Astrocyte (in vitro differentiated cells and primary cell): ENCODE measurements around the gene OSBPL5. TPM values are rescaled to one million over a fixed set of nuclear protein-coding genes. Genes with fewer than 3 reads are reported as not detected.

Experiments
- DNase-seq: peaks from one replicate; pipeline ENCODE4 v3.0.0-alpha.2; 2010; ENCODE audit warnings: low read depth
- FAIRE-seq: peaks from 2 replicates; lab custom pipeline; 2011; peaks lifted over from hg19 to GRCh38; lab: Jason Lieb, UNC
- H2AFZ ChIP-seq: 2 replicates; pipeline ENCODE4 v1.6.0; 2012; ENCODE audit warnings: low read depth, low read length, inconsistent platforms
- H3K27ac ChIP-seq: 2 replicates; pipeline ENCODE4 v1.5.1; 2011; ENCODE audit warnings: low read depth, low read length, inconsistent platforms
- H3K27me3 ChIP-seq: 2 replicates; pipeline ENCODE4 v1.6.0; 2011; ENCODE audit warnings: low read length, inconsistent platforms; ENCODE audit not compliant: insufficient read depth
- H3K36me3 ChIP-seq: 2 replicates; pipeline ENCODE4 v1.5.1; 2011; ENCODE audit warnings: low read length, inconsistent platforms; ENCODE audit not compliant: insufficient read depth
- H3K4me1 ChIP-seq: 2 replicates; pipeline ENCODE4 v1.5.1; 2011; ENCODE audit warnings: low read length, inconsistent platforms; ENCODE audit not compliant: insufficient read depth
- H3K4me2 ChIP-seq: 2 replicates; pipeline ENCODE4 v1.6.0; 2012; ENCODE audit warnings: low read length, inconsistent platforms
- H3K4me3 ChIP-seq: 2 replicates; pipeline ENCODE4 v1.5.1; 2011; ENCODE audit warnings: low read depth, mild to moderate bottlenecking, low read length, inconsistent platforms; ENCODE audit not compliant: insufficient read depth
- H3K79me2 ChIP-seq: 2 replicates; pipeline ENCODE4 v1.6.0; 2012; ENCODE audit warnings: mild to moderate bottlenecking, low read length, inconsistent platforms; ENCODE audit not compliant: insufficient read depth
- H3K9ac ChIP-seq: 2 replicates; pipeline ENCODE4 v1.6.0; 2012; ENCODE audit warnings: mild to moderate bottlenecking, low read length, inconsistent platforms
- H3K9me3 ChIP-seq: 2 replicates; pipeline ENCODE4 v1.5.1; 2012; ENCODE audit warnings: low read depth, mild to moderate bottlenecking, low read length, inconsistent platforms; ENCODE audit not compliant: insufficient read depth
- H4K20me1 ChIP-seq: 2 replicates; pipeline ENCODE4 v1.6.0; 2012; ENCODE audit warnings: low read length, inconsistent platforms; ENCODE audit not compliant: insufficient read depth
- H3K27ac Mint-ChIP-seq: one replicate; pipeline ENCODE4 v1.8.0; 2021; ENCODE audit warnings: mild to moderate bottlenecking, mixed read lengths; ENCODE audit not compliant: unreplicated experiment
- H3K27me3 Mint-ChIP-seq: one replicate; pipeline ENCODE4 v1.8.0; 2021; ENCODE audit warnings: low read depth, mixed read lengths; ENCODE audit not compliant: unreplicated experiment
- H3K36me3 Mint-ChIP-seq: one replicate; pipeline ENCODE4 v1.8.0; 2021; ENCODE audit warnings: low read depth, mixed read lengths; ENCODE audit not compliant: unreplicated experiment
- H3K4me1 Mint-ChIP-seq: one replicate; pipeline ENCODE4 v1.8.0; 2021; ENCODE audit warnings: low read depth, mixed read lengths; ENCODE audit not compliant: unreplicated experiment
- H3K4me3 Mint-ChIP-seq: one replicate; pipeline ENCODE4 v1.8.0; 2021; ENCODE audit warnings: mild to moderate bottlenecking, moderate library complexity, mixed read lengths; ENCODE audit not compliant: unreplicated experiment
- H3K9me3 Mint-ChIP-seq: one replicate; pipeline ENCODE4 v1.8.0; 2021; ENCODE audit warnings: mild to moderate bottlenecking, mixed read lengths; ENCODE audit not compliant: unreplicated experiment
- EZH2 ChIP-seq: IDR thresholded peaks from 2 replicates; pipeline ENCODE4 v1.6.1; 2012; ENCODE audit warnings: mild to moderate bottlenecking, low read length, inconsistent platforms; ENCODE audit not compliant: insufficient read depth
- total RNA-seq: library from RNA; stranded (reverse); gene quantifications from 2 replicates; pipeline ENCODE4 v1.2.1, GENCODE V29; 2021
- TF ChIP-seq, protein P1 (sequence below): IDR thresholded peaks from 2 replicates; pipeline ENCODE4 v1.5.1; 2011; ENCODE audit warnings: low read depth, mild to moderate bottlenecking, inconsistent platforms, low read length, moderate library complexity; ENCODE audit not compliant: insufficient read depth

Gene OSBPL5
- total RNA-seq, 1 donor from 2014 or later: 29.0 TPM

DNA sequence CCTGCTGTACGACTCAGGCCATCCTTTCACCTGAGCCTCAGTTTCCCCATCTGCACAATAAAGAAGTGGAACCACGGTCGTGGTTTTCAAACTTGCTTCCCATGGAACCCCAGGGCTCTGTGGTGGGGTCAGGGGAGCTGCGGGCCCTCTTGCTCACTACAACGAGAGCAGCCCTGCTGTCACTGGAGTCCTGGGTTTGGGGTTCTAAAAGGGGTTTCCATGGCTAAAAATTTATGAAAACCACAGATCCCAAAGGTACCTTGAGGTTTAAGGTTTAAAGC, 62.5 kb downstream of the OSBPL5 start:
- H3K4me1 Mint-ChIP-seq: no peaks in the 10 kb centered on the region
- peaks cover 6% of the 10 kb centered on the region for H3K36me3 ChIP-seq
- no peak overlapping the region for H3K27ac ChIP-seq
- peaks cover 17% of the 10 kb centered on the region for H3K36me3 Mint-ChIP-seq
- DNase-seq (no peak), FAIRE-seq (no peak)
- no peaks in the 10 kb centered on the region for H3K27me3 ChIP-seq
- H3K27ac Mint-ChIP-seq: no peak overlapping the region
- no peak overlapping the region for H3K4me2 ChIP-seq
- no peaks in the 10 kb centered on the region for H3K79me2 ChIP-seq
- H3K9ac ChIP-seq: no peak overlapping the region
- peaks cover 2% of the 10 kb centered on the region for H3K9me3 Mint-ChIP-seq
- no peak overlapping the region for H3K4me3 ChIP-seq
- no peak overlapping the region for H2AFZ ChIP-seq
- H3K4me1 ChIP-seq: no peaks in the 10 kb centered on the region
- H4K20me1 ChIP-seq: no peaks in the 10 kb centered on the region
- H3K27me3 Mint-ChIP-seq: peaks cover 3% of the 10 kb centered on the region
- no peaks in the 10 kb centered on the region for H3K9me3 ChIP-seq
- H3K4me3 Mint-ChIP-seq: no peak overlapping the region
- no peak for TF ChIP-seq EZH2
- TF ChIP-seq, protein P1, sequence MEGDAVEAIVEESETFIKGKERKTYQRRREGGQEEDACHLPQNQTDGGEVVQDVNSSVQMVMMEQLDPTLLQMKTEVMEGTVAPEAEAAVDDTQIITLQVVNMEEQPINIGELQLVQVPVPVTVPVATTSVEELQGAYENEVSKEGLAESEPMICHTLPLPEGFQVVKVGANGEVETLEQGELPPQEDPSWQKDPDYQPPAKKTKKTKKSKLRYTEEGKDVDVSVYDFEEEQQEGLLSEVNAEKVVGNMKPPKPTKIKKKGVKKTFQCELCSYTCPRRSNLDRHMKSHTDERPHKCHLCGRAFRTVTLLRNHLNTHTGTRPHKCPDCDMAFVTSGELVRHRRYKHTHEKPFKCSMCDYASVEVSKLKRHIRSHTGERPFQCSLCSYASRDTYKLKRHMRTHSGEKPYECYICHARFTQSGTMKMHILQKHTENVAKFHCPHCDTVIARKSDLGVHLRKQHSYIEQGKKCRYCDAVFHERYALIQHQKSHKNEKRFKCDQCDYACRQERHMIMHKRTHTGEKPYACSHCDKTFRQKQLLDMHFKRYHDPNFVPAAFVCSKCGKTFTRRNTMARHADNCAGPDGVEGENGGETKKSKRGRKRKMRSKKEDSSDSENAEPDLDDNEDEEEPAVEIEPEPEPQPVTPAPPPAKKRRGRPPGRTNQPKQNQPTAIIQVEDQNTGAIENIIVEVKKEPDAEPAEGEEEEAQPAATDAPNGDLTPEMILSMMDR: no peak

DNA sequence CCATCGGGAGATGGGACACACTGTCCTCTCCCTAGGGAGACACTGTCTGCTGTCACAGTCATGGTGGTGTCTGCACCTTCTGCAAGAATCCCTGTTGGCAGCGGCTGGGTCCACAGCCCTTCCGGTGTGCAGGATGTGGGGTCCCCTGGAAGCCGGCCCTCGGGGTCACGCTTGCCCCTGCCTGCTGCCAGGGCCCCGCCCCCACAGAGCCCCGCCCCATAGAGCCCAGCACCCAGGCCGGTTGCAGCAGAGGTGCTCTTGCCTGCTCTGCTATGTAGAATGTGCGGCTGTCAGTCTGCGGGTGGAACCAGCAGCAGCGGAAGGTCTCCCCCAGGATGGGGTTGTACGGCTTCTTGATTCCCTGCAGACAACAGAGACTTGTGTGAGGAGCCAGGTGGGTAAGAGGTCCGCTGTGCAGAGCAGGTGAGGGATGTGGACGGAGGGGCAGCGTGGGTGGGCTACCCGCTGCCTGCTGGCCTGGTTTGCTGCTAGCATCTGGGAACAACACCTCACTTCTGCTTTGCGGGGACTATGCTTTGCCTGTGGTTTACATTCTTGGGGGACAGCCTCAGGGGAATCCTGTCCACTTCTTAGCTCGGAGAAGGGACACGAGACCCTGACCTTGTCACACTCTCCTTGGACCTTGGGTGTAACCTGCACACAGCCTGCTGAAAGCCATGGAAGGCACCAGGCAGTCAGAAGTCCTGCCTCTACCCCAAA, 63.0 kb downstream of the OSBPL5 start:
- DNase-seq: no peak
- no peaks in the 10 kb centered on the region for H4K20me1 ChIP-seq
- H3K9me3 Mint-ChIP-seq: peaks cover 2% of the 10 kb centered on the region
- no peak for FAIRE-seq
- H3K4me2 ChIP-seq: no peak overlapping the region
- H3K36me3 Mint-ChIP-seq: peaks cover 18% of the 10 kb centered on the region
- no peak overlapping the region for H3K4me3 Mint-ChIP-seq
- no peak overlapping the region for H3K4me3 ChIP-seq
- no peak overlapping the region for H2AFZ ChIP-seq
- peaks cover 3% of the 10 kb centered on the region for H3K27me3 Mint-ChIP-seq
- no peaks in the 10 kb centered on the region for H3K79me2 ChIP-seq
- H3K27me3 ChIP-seq: no peaks in the 10 kb centered on the region
- H3K27ac ChIP-seq: no peak overlapping the region
- no peak overlapping the region for H3K27ac Mint-ChIP-seq
- H3K36me3 ChIP-seq: peaks cover 6% of the 10 kb centered on the region
- no peak for TF ChIP-seq EZH2
- TF ChIP-seq, protein P1: no peak
- no peaks in the 10 kb centered on the region for H3K9me3 ChIP-seq
- no peak overlapping the region for H3K9ac ChIP-seq
- H3K4me1 Mint-ChIP-seq: no peaks in the 10 kb centered on the region
- H3K4me1 ChIP-seq: no peaks in the 10 kb centered on the region

DNA sequence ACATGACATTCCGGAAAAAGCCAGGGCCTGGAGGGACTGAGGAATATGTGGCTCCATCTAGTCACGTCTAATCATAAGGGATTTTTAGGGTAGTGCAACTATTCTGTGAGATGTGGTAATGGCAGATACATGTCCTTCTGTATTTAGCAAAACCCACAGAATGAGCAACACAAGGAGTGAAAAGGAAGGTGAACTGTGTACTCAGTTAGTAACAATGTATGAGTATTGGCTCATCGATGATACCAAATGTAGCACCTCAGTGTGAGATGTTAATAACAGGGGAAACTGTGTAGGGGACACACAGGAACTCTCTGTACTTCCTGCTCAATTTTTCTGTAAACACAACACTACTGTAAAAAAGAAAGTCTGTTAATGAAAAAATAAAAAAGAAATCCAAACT, 65.9 kb downstream of the OSBPL5 start:
- Histone ChIP-seq H3K27ac (no peak overlapping the region), H3K4me2 (no peak overlapping the region), H3K9ac (no peak overlapping the region), H3K4me3 (no peak overlapping the region), H3K36me3 (peaks cover 6% of the 10 kb centered on the region), H3K27me3 (no peaks in the 10 kb centered on the region), H3K4me1 (peaks cover 18% of the 10 kb centered on the region), H4K20me1 (no peaks in the 10 kb centered on the region), H2AFZ (no peak overlapping the region), H3K9me3 (no peaks in the 10 kb centered on the region), H3K79me2 (no peaks in the 10 kb centered on the region)
- H3K27ac Mint-ChIP-seq: no peak overlapping the region
- no peak for DNase-seq
- no peak for TF ChIP-seq EZH2
- TF ChIP-seq, protein P1: no peak
- H3K36me3 Mint-ChIP-seq: peaks cover 18% of the 10 kb centered on the region
- no peak overlapping the region for H3K4me3 Mint-ChIP-seq
- peaks cover 3% of the 10 kb centered on the region for H3K9me3 Mint-ChIP-seq
- FAIRE-seq: no peak
- H3K4me1 Mint-ChIP-seq: peaks cover 14% of the 10 kb centered on the region
- H3K27me3 Mint-ChIP-seq: no peaks in the 10 kb centered on the region
